ENCODE data around the gene NEK6. TPM values are rescaled to one million over a fixed set of nuclear protein-coding genes. Genes with fewer than 3 reads are reported as not detected.

Gene NEK6
- total RNA-seq, 2 donors from 2014 or later, result 6.8 to 7.6 TPM

DNA sequence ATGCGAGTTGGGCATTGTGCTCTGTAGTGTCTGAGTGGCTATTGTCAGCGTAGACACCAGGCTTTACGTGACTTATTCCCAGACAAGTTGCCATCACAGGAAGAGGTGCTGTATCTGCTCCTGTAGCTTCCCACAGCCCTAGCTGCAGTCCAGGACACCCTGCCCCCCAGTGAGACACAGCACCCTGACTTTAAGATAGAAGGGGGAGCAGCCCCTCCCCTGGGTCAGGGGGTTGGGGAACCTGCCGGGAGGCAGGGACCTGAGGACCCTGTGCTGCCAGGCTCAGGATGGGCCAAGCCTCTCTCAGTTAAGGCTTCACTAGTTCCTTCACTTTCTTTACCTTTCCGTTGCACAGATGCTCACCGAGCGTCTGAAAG lies 75.4 kb downstream of the NEK6 start:
- no peak for ATAC-seq (replicated peaks)
- Mint-ChIP-seq H3K27me3 (no peaks in the 10 kb centered on the region), H3K27ac (no peak overlapping the region), H3K4me1 (no peaks in the 10 kb centered on the region), H3K36me3 (ENCODE audit: low read depth) (peaks cover 14% of the 10 kb centered on the region), H3K4me3 (no peak overlapping the region), H3K9me3 (no peaks in the 10 kb centered on the region)

DNA sequence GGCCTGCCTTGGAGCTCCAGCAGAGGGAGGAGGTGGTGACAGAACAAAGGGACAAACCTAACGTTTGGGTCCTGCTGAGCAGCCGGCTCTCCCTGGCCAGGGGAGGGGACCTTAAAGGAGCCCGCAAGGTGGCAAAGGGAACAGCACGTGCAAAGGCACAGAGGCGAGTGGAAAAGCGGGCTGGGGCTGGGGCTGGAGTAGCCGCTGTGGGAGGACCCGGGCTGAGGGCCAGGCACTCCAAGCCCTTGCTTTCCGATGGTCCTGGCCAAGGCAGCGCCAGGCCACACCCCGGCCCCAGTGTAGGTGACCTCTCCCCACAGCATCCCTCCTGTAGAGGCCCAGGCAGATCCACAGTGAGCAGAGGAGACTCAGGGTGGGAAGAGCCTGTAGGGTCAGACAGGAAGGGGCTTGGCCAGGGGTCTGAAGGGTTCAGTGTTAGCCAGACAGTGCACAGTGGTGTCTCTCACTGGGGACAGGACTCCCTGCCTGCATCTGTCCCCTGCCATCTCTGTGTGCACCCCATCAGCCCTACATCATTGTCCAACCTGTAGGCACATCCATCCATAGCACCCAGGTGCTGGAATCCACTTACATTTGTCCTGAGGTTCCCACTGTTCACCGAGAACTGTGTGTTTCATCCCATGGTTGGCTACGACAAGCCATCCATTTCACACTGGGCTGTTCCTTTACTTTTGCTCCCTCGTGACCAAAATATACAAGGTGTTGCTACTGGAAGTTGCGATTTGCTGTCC lies 77.0 kb downstream of the NEK6 start:
- no peaks in the 10 kb centered on the region for H3K27me3 Mint-ChIP-seq
- H3K4me1 Mint-ChIP-seq, result no peaks in the 10 kb centered on the region
- no peaks in the 10 kb centered on the region for H3K9me3 Mint-ChIP-seq
- no peak overlapping the region for H3K4me3 Mint-ChIP-seq
- no peak for ATAC-seq (replicated peaks)
- peaks cover 19% of the 10 kb centered on the region for H3K36me3 Mint-ChIP-seq (ENCODE audit: low read depth)
- H3K27ac Mint-ChIP-seq, result peak overlapping the region; percentile 59

DNA sequence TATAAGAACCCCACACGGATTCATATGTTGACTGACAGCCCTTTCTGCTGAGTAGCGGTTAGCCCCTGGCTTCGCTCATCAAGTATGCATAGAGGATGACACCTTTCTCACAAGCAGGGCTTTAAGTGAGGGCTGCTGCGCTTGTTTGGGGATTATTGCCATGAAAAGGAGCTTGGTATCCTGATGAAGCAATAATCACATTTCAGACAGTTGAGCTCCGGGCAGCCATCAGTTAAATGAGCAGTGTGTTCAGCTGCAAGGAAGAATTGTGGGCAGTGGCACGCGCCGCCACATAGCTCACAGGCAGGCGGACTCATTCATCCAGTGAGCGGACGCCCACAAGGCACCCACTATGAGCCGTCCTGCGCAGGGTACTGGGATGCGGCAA lies 77.6 kb downstream of the NEK6 start:
- ATAC-seq (replicated peaks), result no peak
- Mint-ChIP-seq H3K36me3 (ENCODE audit: low read depth) (peaks cover 17% of the 10 kb centered on the region), H3K4me3 (no peak overlapping the region), H3K27ac (no peak overlapping the region), H3K4me1 (no peaks in the 10 kb centered on the region), H3K9me3 (no peaks in the 10 kb centered on the region), H3K27me3 (no peaks in the 10 kb centered on the region)

DNA sequence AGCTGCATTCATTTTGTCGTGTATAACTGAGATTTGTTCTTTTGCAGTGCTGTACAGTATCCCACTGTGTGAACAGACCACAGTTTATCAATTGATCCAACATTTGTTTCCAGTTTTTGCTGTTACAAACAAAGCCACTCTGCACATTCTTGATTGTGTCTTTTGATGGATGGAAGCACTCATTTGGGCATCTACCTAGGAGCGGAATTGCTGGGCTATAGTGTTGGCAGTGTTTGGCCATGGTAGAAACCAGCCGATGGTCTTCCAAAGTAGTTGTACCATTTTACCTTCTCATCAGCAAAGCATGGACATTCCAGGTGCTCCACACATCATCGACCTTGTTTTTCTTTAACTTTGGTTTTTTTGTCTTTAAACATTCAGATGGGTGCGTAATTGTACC lies 79.8 kb downstream of the NEK6 start:
- Mint-ChIP-seq H3K27me3 (no peaks in the 10 kb centered on the region), H3K4me3 (no peak overlapping the region), H3K36me3 (ENCODE audit: low read depth) (peaks cover 13% of the 10 kb centered on the region), H3K4me1 (no peaks in the 10 kb centered on the region), H3K27ac (no peak overlapping the region), H3K9me3 (no peaks in the 10 kb centered on the region)
- no peak for ATAC-seq (replicated peaks)

DNA sequence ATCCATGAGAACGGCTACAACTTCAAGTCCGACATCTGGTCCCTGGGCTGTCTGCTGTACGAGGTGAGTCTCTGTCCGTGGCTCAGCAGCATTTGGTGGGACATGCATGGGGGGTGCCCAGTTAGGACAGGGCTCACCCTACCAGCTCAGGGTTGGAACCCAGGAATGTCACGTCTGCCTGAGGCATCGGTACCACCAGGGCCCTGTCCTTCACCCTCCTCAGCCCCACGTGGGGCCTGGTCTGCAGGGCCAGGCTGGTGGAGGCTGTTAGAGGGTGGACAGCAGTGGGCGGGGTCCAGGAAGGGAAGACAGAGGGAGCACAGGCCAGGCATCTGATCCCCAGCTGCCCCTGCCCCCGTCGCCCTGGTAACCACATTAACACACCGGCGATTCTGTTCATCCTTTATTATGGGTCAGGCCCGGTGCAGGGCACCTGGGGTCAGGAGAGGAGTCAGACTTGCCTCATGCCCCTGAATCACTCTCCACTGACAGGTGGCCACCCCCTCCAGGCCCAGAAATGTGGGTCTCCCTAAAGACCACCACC lies 81.9 kb downstream of the NEK6 start:
- Mint-ChIP-seq H3K36me3 (ENCODE audit: low read depth) (peaks cover 8% of the 10 kb centered on the region), H3K27me3 (no peaks in the 10 kb centered on the region), H3K27ac (no peak overlapping the region), H3K4me1 (no peaks in the 10 kb centered on the region), H3K4me3 (no peak overlapping the region), H3K9me3 (no peaks in the 10 kb centered on the region)
- no peak for ATAC-seq (replicated peaks)

DNA sequence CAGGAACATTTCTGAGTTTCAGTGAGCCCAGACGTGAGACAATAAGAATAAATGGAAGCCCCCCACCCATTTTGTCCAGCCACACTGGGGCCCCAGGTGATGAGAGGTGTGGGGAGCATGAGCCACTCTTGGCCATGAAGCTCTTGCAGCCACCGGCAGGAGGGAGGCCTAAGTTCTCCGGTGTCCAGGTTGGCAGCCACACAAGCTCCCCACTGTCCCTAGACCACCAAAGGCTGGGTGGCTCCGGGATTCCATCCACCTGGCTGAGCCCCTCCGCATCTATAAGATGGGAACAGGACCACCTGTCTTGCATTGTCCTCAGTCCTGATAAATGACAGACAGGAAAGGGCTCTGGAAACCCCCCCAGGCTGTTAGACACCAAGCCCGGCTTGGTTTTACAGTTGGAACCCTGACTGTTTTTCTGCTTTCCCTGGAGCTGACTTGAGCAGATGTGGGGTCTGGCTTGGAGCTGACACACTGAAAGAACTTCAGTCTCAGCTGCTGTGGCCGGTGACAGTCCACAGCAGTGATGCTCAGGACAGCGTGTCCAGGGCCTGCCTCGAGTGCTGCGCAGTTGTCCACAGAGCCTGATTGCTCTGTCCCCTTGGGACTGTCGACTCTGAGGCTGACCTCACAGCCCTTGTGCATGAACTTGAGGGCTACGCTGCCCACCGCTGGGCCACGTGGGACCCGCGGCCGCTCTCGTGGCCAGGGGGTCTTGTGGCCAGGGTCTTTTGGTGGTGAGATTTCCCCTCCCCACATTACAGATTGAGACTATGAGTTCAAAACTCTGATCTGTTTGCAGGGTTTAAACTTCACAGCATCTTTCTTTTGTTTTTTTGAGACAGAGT lies 82.7 kb downstream of the NEK6 start:
- Mint-ChIP-seq H3K4me1 (no peaks in the 10 kb centered on the region), H3K9me3 (no peaks in the 10 kb centered on the region)
- no peak for ATAC-seq (replicated peaks)

DNA sequence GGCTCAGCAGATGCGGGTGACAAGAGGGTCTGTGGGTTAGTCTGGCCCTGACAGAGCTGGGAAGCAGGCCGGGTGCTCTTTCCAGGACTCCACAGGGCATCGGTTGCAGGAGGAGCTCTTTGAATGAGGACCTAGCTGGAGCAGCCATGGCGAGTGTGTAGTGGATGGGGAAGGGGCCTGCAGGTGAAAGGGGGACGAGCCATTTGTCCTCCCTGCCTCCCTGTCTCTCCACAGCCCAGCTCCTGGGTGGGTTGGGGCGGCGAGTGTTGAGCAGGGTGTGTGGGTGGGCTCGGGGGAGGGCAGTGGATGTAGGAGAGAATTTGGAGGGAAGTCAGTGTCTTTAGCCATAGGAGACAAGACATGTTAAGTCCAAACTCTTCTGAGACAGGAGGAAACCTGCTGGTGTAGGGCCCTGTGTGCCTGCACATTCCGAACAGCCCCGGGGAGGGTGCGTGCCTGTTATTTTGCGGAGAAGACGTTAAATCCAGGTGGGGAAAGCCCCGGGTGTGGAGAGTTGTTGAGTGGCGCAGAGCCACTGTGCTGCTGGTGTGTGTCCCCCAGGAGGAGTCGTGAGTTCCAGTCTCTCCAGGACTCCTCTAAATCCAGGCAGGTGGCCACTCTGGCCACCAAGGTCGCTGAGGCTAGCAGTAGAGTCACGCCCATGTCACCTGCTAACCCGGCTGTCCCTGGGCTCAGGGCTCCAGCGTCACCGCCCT lies 83.9 kb downstream of the NEK6 start:
- Mint-ChIP-seq H3K27me3 (no peaks in the 10 kb centered on the region), H3K36me3 (ENCODE audit: low read depth) (peaks cover 8% of the 10 kb centered on the region), H3K27ac (no peak overlapping the region), H3K4me3 (no peak overlapping the region), H3K9me3 (no peaks in the 10 kb centered on the region), H3K4me1 (no peaks in the 10 kb centered on the region)
- no peak for ATAC-seq (replicated peaks)

More for the DNA sequence above, 82.7 kb downstream of the NEK6 start:
- Mint-ChIP-seq H3K36me3 (ENCODE audit: low read depth) (peaks cover 8% of the 10 kb centered on the region), H3K4me3 (no peak overlapping the region), H3K27ac (no peak overlapping the region), H3K27me3 (no peaks in the 10 kb centered on the region)

DNA sequence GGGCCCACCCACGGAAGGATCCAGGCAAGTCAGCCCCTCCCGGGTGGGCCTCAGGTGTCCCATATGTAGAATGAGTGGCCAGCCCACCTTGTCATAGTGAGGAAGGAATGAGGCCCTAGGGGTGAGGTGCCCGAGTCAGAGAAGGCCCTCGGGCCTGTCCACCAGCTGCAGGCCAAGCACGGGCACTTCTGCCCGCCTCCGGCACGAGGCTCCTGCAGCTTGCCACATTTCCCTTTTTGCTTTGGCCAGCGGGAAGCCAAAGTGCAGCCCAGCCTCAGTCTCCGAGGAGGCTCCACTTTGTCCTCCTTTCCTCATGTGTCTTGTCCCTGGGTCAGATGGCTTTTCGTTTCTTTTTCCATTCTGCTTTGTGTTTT lies 84.6 kb downstream of the NEK6 start:
- no peak overlapping the region for H3K27ac Mint-ChIP-seq
- H3K4me1 Mint-ChIP-seq, result no peaks in the 10 kb centered on the region
- ATAC-seq (replicated peaks), result no peak
- peaks cover 8% of the 10 kb centered on the region for H3K36me3 Mint-ChIP-seq (ENCODE audit: low read depth)
- H3K4me3 Mint-ChIP-seq, result no peak overlapping the region
- H3K9me3 Mint-ChIP-seq, result no peaks in the 10 kb centered on the region
- no peaks in the 10 kb centered on the region for H3K27me3 Mint-ChIP-seq

DNA sequence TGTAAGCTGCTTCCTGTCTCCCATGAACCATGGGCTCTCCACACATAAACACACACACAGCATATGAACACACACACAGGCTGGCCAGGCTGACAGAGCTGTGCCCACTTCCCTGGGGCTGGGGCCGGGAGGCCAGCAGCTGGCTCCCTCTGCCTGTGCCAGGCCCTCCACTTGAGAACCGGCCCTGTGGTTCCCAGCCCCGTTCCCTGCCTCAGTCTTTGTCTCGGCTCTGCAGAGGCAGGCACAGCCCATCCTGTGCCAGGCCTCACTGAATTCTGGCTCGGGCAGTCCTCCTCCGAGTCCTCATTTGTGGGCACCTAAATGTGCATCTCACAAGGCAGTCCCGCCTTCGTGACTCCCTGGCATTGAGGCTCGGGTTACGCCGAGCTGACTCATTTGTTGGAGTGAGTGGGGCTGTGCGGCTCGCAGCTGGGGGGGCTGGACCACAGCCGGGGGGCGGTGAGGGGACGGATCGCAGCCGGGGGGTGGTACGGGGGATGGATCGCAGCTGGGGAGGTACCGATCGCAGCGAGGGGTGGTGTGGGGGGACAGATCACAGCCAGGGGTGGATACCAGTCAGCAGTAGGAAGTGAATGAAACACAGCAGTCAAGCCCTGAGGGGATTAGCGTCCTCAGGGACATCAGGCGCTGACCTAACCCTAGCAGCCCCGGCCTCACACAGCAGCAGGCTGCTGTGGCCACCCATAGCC lies 85.2 kb downstream of the NEK6 start:
- H3K27ac Mint-ChIP-seq, result no peak overlapping the region
- H3K27me3 Mint-ChIP-seq, result no peaks in the 10 kb centered on the region
- H3K36me3 Mint-ChIP-seq (ENCODE audit: low read depth), result peaks cover 7% of the 10 kb centered on the region
- ATAC-seq (replicated peaks), result no peak
- no peaks in the 10 kb centered on the region for H3K4me1 Mint-ChIP-seq
- H3K9me3 Mint-ChIP-seq, result no peaks in the 10 kb centered on the region
- H3K4me3 Mint-ChIP-seq, result no peak overlapping the region

DNA sequence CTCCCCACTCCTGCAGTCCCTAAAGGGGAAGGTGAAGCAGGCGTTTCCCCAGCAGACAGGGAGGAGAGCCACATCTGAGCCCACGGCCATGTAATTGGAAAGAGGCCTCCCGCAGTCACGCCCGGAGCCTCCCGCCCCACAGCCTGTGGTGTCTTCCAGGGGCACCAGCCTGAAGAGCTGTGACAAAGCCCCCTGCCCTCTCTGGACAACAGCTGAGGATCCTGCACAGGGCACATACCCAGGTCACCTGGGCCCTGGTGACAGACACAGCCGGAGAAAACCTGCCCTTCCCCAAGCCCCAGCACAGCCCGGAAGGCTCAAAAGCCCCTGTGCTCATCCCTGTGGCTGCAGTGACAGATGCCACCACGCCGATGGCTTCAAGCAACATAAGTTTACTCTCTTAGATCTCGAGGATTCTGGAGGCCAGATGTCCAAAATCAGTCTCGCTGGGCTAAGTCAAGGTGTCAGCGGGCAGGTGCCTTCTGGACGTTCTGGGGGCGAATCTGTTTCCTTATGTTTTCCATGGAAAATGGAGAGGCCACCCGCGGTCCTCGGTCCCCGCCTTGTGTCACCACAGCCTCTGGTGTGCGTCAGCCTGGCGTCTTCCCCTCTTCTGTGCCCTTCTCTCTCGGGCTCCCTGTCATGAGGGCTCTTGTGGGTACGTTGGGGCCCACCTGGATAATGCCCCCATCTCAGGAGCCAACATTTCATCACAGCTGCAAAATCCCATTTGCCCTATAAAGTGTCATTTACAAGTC lies 86.0 kb downstream of the NEK6 start:
- Mint-ChIP-seq H3K4me3 (no peak overlapping the region), H3K9me3 (no peaks in the 10 kb centered on the region), H3K27ac (no peak overlapping the region), H3K4me1 (no peaks in the 10 kb centered on the region), H3K36me3 (ENCODE audit: low read depth) (peaks cover 4% of the 10 kb centered on the region), H3K27me3 (no peaks in the 10 kb centered on the region)
- no peak for ATAC-seq (replicated peaks)

DNA sequence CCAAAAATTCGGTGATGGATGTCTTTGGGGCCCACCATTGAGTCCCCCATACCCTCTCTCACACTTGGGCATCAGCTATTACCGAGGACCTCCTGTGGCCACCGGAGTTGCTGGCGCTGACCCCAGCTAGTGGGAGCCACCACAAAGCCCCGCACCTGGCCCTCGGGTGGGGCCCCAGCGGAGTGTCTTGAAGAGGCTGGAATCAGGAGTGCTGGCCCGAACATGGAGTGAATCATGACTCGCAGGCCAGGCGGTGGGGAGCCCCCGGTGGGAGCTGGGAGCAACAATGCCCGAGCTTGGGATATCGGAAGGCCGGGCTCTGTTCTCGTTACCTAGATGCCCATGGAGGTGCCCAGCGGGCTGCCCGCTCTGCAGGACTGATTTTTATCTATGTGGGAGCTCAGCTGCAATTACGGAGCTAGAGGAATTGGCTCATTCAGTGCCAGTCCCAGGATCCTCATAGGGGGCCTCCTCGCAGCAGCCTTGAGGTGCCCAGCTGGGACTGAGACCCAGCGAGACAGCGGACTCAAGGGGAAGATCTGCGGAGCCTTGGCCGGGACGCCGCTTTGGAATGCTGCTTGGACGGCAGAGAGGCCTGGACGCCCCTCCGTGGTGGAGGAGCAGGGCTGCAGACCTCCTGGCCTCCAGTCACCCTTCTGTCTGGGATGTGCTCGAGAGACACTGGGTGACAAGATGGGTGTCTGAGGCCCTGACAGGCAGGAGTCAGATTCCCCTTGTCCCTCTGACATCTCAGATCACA lies 86.7 kb downstream of the NEK6 start:
- Mint-ChIP-seq H3K27me3 (no peaks in the 10 kb centered on the region), H3K9me3 (no peaks in the 10 kb centered on the region), H3K4me1 (no peaks in the 10 kb centered on the region), H3K4me3 (no peak overlapping the region), H3K27ac (no peak overlapping the region), H3K36me3 (ENCODE audit: low read depth) (peaks cover 8% of the 10 kb centered on the region)
- no peak for ATAC-seq (replicated peaks)

DNA sequence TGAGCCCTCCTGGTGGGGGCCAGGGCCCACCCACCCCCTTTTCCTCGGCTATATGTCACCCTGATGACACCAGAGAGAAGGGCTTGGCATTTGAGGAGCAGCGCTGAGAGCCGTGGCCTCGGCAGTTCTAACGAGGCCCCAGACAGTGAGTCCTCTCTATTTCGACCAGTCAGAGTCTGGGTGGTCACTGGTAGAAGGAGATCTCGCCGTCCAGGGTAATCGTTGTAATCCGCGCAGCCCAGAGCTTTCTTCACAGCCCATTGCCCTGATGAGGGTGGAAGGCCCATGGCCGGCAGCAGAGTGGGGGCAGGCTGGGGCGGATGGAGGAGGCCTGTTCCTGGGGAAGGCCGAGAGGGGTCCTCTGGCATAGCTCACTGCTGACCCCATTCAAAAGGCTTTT lies 87.3 kb downstream of the NEK6 start:
- no peak overlapping the region for H3K4me3 Mint-ChIP-seq
- no peak overlapping the region for H3K27ac Mint-ChIP-seq
- H3K4me1 Mint-ChIP-seq, result no peaks in the 10 kb centered on the region
- H3K27me3 Mint-ChIP-seq, result no peaks in the 10 kb centered on the region
- no peaks in the 10 kb centered on the region for H3K9me3 Mint-ChIP-seq
- peaks cover 11% of the 10 kb centered on the region for H3K36me3 Mint-ChIP-seq (ENCODE audit: low read depth)
- ATAC-seq (replicated peaks), result no peak

DNA sequence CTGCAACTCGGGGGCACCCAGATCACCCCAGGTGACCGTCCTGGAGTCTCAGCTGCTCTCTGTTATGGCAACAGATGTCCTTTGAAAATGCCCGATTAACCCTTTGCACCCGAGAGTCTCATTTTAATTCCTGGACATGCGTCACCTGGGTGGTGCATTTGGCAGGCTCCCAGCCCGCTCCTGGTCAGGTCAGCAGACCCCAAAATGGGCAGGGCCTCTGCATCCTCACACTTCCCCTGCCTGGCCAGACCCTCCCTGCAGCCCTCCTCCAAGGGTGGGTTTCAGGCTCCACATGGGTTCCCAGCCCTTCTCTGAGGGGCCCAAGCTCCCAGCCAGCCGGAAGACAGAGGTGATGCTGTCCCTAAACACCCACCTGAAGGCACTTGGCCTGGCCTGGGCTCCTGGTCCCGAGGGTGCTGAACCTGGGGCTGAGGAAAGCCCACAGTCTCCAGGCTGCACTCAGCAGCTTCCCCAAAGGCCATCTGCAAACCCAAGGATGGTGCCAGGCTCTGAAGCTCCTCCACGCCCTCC lies 88.1 kb downstream of the NEK6 start:
- Mint-ChIP-seq H3K27ac (no peak overlapping the region), H3K36me3 (ENCODE audit: low read depth) (peaks cover 16% of the 10 kb centered on the region), H3K27me3 (no peaks in the 10 kb centered on the region), H3K4me3 (no peak overlapping the region), H3K9me3 (no peaks in the 10 kb centered on the region), H3K4me1 (no peaks in the 10 kb centered on the region)
- ATAC-seq (replicated peaks), result no peak
